NCI-H345 treated with DMSO at 0.1 percent for 48 hours (cell line): ENCODE results near the gene SUN2.

ENCODE experiments used
- DNase-seq: peaks from one replicate; lab custom pipeline; 2025; ENCODE audit not compliant: unreplicated experiment; lab: John Stamatoyannopoulos, UW

Gene SUN2

GRCh38 chr22:38720350-38720749, 35.4 kb downstream of the SUN2 start:
- no peak for DNase-seq

- no peak for DNase-seq
Observed at GRCh38 chr22:38719196-38719595, 36.6 kb downstream of the SUN2 start.

- DNase-seq = no peak
Observed at GRCh38 chr22:38718414-38718813, 37.4 kb downstream of the SUN2 start.

- no peak for DNase-seq
Observed at GRCh38 chr22:38717244-38717643, 38.6 kb downstream of the SUN2 start.

- DNase-seq = no peak
Observed at GRCh38 chr22:38716826-38717225, 39.0 kb downstream of the SUN2 start.

- DNase-seq = no peak
Observed at GRCh38 chr22:38716271-38716670, 39.5 kb downstream of the SUN2 start.

GRCh38 chr22:38715852-38716251, 39.9 kb downstream of the SUN2 start:
- DNase-seq = no peak

- no peak for DNase-seq
Observed at GRCh38 chr22:38715176-38715764, 40.5 kb downstream of the SUN2 start.

GRCh38 chr22:38713921-38714320, 41.9 kb downstream of the SUN2 start:
- DNase-seq = no peak

- no peak for DNase-seq
Observed at GRCh38 chr22:38712486-38713207, 43.2 kb downstream of the SUN2 start.

- DNase-seq = no peak
Observed at GRCh38 chr22:38710866-38711265, 44.9 kb downstream of the SUN2 start.

- DNase-seq = no peak
Observed at GRCh38 chr22:38710351-38710750, 45.4 kb downstream of the SUN2 start.

GRCh38 chr22:38709306-38709705, 46.5 kb downstream of the SUN2 start:
- no peak for DNase-seq

- no peak for DNase-seq
Observed at GRCh38 chr22:38707984-38708383, 47.8 kb downstream of the SUN2 start.

GRCh38 chr22:38707346-38707745, 48.5 kb downstream of the SUN2 start:
- DNase-seq = no peak

GRCh38 chr22:38706901-38707195, 49.0 kb downstream of the SUN2 start:
- no peak for DNase-seq

GRCh38 chr22:38706101-38706900, 49.5 kb downstream of the SUN2 start:
- DNase-seq = no peak

- peak; percentile 99 for DNase-seq
Observed at GRCh38 chr22:38705235-38706100, 50.3 kb downstream of the SUN2 start, which contains the start of gene GTPBP1. Gene GTPBP1 (plus strand): TSS chr22:38705944. CDS start chr22:38705956, 12 bp downstream.

GRCh38 chr22:38704654-38705234, 51.1 kb downstream of the SUN2 start:
- DNase-seq = no peak

GRCh38 chr22:38700789-38701628, 54.8 kb downstream of the SUN2 start, which contains the start of gene JOSD1:
Gene JOSD1 (minus strand): TSS chr22:38700943. CDS start chr22:38699987, 956 bp downstream.
- peak; percentile 65 for DNase-seq
